Endothelial cell of umbilical vein (primary cell): ENCODE data around the gene MYO1E.

Experiments
- EZH2 ChIP-seq: IDR thresholded peaks from 2 replicates; pipeline ENCODE4 v1.6.1; 2012; ENCODE audit warnings: borderline replicate concordance, low read depth, mild to moderate bottlenecking, moderate library complexity, low read length, inconsistent platforms; ENCODE audit not compliant: severe bottlenecking
- GATA2 ChIP-seq: IDR thresholded peaks from 2 replicates; pipeline ENCODE4 v1.7.0; 2011; ENCODE audit warnings: low read depth, mild to moderate bottlenecking, moderate library complexity, mixed read lengths, low read length; ENCODE audit not compliant: insufficient read length, insufficient read depth
- JUN ChIP-seq: IDR thresholded peaks from 2 replicates; pipeline ENCODE4 v1.6.1; 2011; ENCODE audit warnings: borderline replicate concordance, low read depth; ENCODE audit not compliant: insufficient read length, insufficient read depth
- MYC ChIP-seq: IDR thresholded peaks from one replicate; pipeline ENCODE4 v1.6.1; 2011; ENCODE audit warnings: mild to moderate bottlenecking, low read depth, low read length
- POLR2A ChIP-seq: IDR thresholded peaks from 2 replicates; pipeline ENCODE4 v1.6.1; 2012; ENCODE audit warnings: low read depth, mild to moderate bottlenecking, control low read depth, low read length
- POLR2AphosphoS5 ChIP-seq: IDR thresholded peaks from 2 replicates; pipeline ENCODE4 v1.6.1; 2012; ENCODE audit warnings: low read depth, mild to moderate bottlenecking, control low read depth, low read length, moderate library complexity; ENCODE audit not compliant: insufficient read depth
- TF ChIP-seq, protein P1 (sequence below), 2 donors: IDR thresholded peaks; 1 replicate in 1 of 2; 2 replicates in 1 of 2; pipeline ENCODE4 v1.5.1; 2011; ENCODE audit warnings: low read length in 2 of 2, mild to moderate bottlenecking in 2 of 2, moderate library complexity in 2 of 2, control low read depth in 1 of 2, inconsistent platforms in 1 of 2, low read depth in 1 of 2; ENCODE audit not compliant: insufficient read depth in 1 of 2; ENCODE audit errors: extremely low read depth in 1 of 2
- TF ChIP-seq, protein P2 (sequence below): IDR thresholded peaks from 2 replicates; pipeline ENCODE4 v1.6.1; 2011; ENCODE audit not compliant: insufficient read depth, insufficient read length

DNA sequence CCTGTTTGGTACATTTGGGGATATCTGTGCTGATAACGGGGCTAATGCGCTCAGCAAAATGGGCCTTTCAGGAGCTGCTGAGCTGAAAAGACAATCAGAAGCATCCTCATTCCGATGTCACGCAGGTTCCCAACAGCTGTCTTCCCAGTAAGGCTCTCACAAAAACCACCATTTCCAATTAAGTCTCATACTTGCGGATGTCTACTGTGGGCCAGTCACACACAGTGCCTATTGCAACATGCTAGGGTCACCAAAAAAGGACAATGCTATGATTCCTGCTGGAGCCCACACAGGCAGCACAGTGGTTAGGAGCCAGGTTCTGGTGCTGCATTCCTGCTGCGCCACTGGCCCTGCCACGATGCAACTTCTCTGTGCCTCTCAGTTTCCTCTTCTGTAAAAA, 182.4 kb downstream of the MYO1E start:
- TF ChIP-seq, protein P1, sequence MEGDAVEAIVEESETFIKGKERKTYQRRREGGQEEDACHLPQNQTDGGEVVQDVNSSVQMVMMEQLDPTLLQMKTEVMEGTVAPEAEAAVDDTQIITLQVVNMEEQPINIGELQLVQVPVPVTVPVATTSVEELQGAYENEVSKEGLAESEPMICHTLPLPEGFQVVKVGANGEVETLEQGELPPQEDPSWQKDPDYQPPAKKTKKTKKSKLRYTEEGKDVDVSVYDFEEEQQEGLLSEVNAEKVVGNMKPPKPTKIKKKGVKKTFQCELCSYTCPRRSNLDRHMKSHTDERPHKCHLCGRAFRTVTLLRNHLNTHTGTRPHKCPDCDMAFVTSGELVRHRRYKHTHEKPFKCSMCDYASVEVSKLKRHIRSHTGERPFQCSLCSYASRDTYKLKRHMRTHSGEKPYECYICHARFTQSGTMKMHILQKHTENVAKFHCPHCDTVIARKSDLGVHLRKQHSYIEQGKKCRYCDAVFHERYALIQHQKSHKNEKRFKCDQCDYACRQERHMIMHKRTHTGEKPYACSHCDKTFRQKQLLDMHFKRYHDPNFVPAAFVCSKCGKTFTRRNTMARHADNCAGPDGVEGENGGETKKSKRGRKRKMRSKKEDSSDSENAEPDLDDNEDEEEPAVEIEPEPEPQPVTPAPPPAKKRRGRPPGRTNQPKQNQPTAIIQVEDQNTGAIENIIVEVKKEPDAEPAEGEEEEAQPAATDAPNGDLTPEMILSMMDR (IDR thresholded peaks at IDR 0.05; ENCODE audit: extremely low read depth in 1 of 2, insufficient read depth in 1 of 2, low read depth in 1 of 2, low read length in 2 of 2) = no peak
- TF ChIP-seq POLR2AphosphoS5 (no peak), POLR2A (no peak), EZH2 (no peak), GATA2 (no peak), MYC (no peak), JUN (no peak)
- TF ChIP-seq, protein P2, sequence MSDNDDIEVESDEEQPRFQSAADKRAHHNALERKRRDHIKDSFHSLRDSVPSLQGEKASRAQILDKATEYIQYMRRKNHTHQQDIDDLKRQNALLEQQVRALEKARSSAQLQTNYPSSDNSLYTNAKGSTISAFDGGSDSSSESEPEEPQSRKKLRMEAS = no peak
